ENCODE measurements around the gene HDGFL2.

HDGFL2 gene

GRCh38 chr19:4449639-4450028 lies 22.5 kb upstream of the HDGFL2 start:
- H4K20me1 ChIP-seq (ENCODE audit: insufficient read depth, low read length), result peaks cover 6% of the 10 kb centered on the region; the same call in 1 of the 2 replicates
- no peak overlapping the region for H3K4me3 ChIP-seq (ENCODE audit: low read length)
- H3K4me2 ChIP-seq (ENCODE audit: low read depth, low read length), result no peak overlapping the region
- no peaks in the 10 kb centered on the region for H3K27me3 ChIP-seq (replicated peaks; ENCODE audit: insufficient read depth, low read length)
- no peaks in the 10 kb centered on the region for H3K4me1 ChIP-seq (ENCODE audit: low read length)
- H3F3A ChIP-seq (ENCODE audit: insufficient read depth, low read length), result peaks cover 8% of the 10 kb centered on the region; the same call in 1 of the 2 replicates
- H3K9me2 ChIP-seq (replicated peaks; ENCODE audit: insufficient read depth, low read length), result no peaks in the 10 kb centered on the region
- 0 out of 2 replicates have a peak, but pooled peaks cover 2% of the 10 kb centered on the region for H3K36me3 ChIP-seq (replicated peaks; ENCODE audit: insufficient read depth, low read length)
- H3K79me2 ChIP-seq (ENCODE audit: low read length), result peaks cover 3% of the 10 kb centered on the region; the same call in 1 of the 2 replicates
- TF ChIP-seq CTCF (IDR thresholded peaks at IDR 0.05; ENCODE audit: low read length) (no peak), EZH2 (optimal IDR thresholded peaks at IDR 0.05; ENCODE audit: low read depth, low read length) (no peak), EZH2phosphoT487 (IDR thresholded peaks at IDR 0.05; ENCODE audit: low read length) (no peak)
- no peak overlapping the region for H3K9ac ChIP-seq (ENCODE audit: low read length)
- no peak for DNase-seq
- no peak overlapping the region for H2AFZ ChIP-seq (ENCODE audit: low read length)
- no peaks in the 10 kb centered on the region for H3K9me3 ChIP-seq (replicated peaks; ENCODE audit: insufficient read depth, low read length)
- H3K27ac ChIP-seq (ENCODE audit: low read length), result no peak overlapping the region

DNA sequence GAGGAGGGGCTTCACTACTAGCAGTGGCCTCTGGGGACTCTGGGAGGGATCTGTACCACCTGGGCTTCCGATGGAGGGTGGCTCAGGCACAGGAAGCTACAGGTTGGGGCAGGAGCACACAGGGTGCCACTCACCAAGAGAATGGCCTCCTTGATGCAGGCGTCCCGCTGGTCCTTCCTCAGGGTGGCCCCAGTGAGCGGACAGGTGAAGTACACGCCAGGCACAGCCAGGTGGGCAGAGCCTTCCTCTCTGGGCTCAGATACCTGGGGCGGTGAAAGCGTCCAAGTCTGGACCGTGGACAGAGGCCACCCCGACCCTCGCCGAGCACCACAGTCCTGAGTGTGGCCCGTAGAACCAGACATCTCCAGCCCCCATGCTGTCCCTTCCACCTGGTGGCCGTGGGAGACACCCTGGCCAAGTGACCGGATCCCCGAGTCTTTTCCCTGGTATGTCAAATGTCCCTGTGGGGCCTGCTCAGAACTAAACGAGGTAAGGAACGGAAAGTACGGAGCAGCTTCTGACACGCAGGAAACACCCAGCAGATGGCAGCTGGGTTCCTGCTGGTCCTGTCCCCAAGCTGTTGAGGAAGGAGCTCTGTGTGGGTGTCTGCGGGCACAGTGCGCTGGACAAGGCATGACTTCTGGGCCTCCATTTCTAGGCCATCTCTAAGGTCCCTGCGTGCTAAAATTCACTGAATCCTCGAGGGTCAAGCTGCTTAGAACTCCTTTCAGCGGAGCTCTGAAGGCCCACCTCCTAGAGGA lies 19.7 kb upstream of the HDGFL2 start:
- Histone ChIP-seq H3K4me2 (ENCODE audit: low read depth, low read length) (no peak overlapping the region), H3K4me3 (ENCODE audit: low read length) (no peak overlapping the region), H4K20me1 (ENCODE audit: insufficient read depth, low read length) (no peaks in the 10 kb centered on the region), H3K36me3 (replicated peaks; ENCODE audit: insufficient read depth, low read length) (no peaks in the 10 kb centered on the region), H3K9ac (ENCODE audit: low read length) (no peak overlapping the region), H3K27me3 (replicated peaks; ENCODE audit: insufficient read depth, low read length) (no peaks in the 10 kb centered on the region), H3K4me1 (ENCODE audit: low read length) (peaks cover 7% of the 10 kb centered on the region), H3K27ac (ENCODE audit: low read length) (no peak overlapping the region), H3F3A (ENCODE audit: insufficient read depth, low read length) (peaks cover 8% of the 10 kb centered on the region; the same call in 1 of the 2 replicates), H3K9me2 (replicated peaks; ENCODE audit: insufficient read depth, low read length) (no peaks in the 10 kb centered on the region), H2AFZ (ENCODE audit: low read length) (no peak overlapping the region), H3K79me2 (ENCODE audit: low read length) (peaks cover 21% of the 10 kb centered on the region), H3K9me3 (replicated peaks; ENCODE audit: insufficient read depth, low read length) (no peaks in the 10 kb centered on the region)
- TF ChIP-seq CTCF (IDR thresholded peaks at IDR 0.05; ENCODE audit: low read length), result no peak
- TF ChIP-seq EZH2phosphoT487 (IDR thresholded peaks at IDR 0.05; ENCODE audit: low read length), result no peak
- TF ChIP-seq EZH2 (optimal IDR thresholded peaks at IDR 0.05; ENCODE audit: low read depth, low read length), result no peak
- DNase-seq, result no peak

GRCh38 chr19:4453232-4454179 lies 18.6 kb upstream of the HDGFL2 start:
- Histone ChIP-seq H3K4me1 (ENCODE audit: low read length) (peaks cover 7% of the 10 kb centered on the region), H4K20me1 (ENCODE audit: insufficient read depth, low read length) (no peaks in the 10 kb centered on the region), H2AFZ (ENCODE audit: low read length) (no peak overlapping the region), H3K9ac (ENCODE audit: low read length) (no peak overlapping the region), H3K4me3 (ENCODE audit: low read length) (no peak overlapping the region), H3K9me3 (replicated peaks; ENCODE audit: insufficient read depth, low read length) (no peaks in the 10 kb centered on the region), H3K4me2 (ENCODE audit: low read depth, low read length) (no peak overlapping the region), H3K9me2 (replicated peaks; ENCODE audit: insufficient read depth, low read length) (no peaks in the 10 kb centered on the region), H3K27ac (ENCODE audit: low read length) (no peak overlapping the region), H3K27me3 (replicated peaks; ENCODE audit: insufficient read depth, low read length) (no peaks in the 10 kb centered on the region), H3K79me2 (ENCODE audit: low read length) (peaks cover 20% of the 10 kb centered on the region), H3F3A (ENCODE audit: insufficient read depth, low read length) (peaks cover 8% of the 10 kb centered on the region; the same call in 1 of the 2 replicates), H3K36me3 (replicated peaks; ENCODE audit: insufficient read depth, low read length) (no peaks in the 10 kb centered on the region)
- TF ChIP-seq EZH2 (optimal IDR thresholded peaks at IDR 0.05; ENCODE audit: low read depth, low read length) (no peak), EZH2phosphoT487 (IDR thresholded peaks at IDR 0.05; ENCODE audit: low read length) (no peak)
- no peak for DNase-seq
